Jurkat, Clone E6-1 (cell line): ENCODE measurements around the gene ZNF783.
"Not testable (repeated sequence)": the region's sequence is repeated elsewhere in the genome, so short reads cannot be mapped to it uniquely, and the experiment has no call there.

ENCODE experiments used
- DNase-seq: peaks from one replicate; pipeline ENCODE4 v3.0.0-alpha.2; 2011; ENCODE audit warnings: low read depth, low spot score
- H3K4me3 ChIP-seq: 2 replicates; pipeline ENCODE4 v1.5.1; 2011; ENCODE audit warnings: mild to moderate bottlenecking, low read length, control low read depth, moderate library complexity

Gene ZNF783

DNA sequence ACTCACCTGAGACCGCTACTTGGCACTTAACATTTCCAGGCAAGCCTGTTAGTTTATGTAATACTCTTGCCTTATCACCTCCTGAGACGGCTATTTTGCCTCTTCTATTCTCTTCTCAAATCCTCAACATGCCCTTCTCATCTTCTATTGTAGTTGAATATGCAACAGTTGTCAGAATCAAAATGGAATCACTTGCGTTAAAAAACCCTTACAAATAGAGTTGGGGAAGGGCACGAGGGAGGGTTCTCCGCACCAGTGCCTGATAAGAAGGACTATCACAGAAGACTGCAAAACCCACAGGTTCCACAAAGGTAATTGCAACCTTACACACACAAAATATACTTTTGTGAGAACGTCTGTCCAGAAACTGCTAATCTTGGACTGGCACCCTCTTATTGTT is 57.4 kb downstream of the ZNF783 start:
- no peak for DNase-seq
- H3K4me3 ChIP-seq: no peak overlapping the region

DNA sequence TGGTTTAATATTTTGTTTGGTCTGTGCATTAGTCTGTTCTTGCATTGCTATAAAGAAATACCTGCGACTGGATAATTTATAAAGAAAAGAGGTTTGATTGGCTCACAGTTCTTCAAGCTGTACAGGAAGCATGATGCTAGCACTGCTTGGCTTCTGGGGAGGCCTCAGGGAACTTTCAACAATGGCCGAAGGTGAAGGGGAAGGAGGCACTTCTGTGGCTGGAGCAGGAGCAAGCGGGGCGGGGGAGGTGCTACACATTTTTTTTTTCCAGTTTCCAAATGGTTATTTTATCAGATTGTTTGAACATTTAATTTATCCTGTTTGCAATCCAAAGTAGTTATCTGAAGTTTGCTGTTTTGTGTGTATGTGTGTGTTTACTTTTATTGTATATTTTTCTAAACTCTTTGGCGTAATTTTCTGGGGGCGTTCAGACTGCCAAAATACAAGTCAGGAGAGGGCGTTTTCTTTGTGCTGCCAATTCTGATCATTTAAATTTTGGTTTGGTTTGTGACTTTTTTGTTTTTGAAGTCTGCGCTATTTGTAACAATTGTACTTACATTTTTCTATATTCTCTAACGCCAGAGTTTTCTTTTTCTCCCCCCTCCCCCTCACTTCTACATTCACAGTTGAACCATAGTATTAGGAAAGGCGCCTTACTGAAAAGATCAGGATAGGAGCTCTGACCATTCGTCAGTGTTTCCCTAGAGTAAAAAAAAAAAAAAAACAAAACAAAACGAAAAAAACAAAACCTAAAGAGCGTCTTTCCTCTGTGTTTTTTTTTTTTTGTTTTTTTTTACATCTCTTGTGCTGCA is 58.5 kb downstream of the ZNF783 start:
- H3K4me3 ChIP-seq: no peak overlapping the region
- DNase-seq: no peak

DNA sequence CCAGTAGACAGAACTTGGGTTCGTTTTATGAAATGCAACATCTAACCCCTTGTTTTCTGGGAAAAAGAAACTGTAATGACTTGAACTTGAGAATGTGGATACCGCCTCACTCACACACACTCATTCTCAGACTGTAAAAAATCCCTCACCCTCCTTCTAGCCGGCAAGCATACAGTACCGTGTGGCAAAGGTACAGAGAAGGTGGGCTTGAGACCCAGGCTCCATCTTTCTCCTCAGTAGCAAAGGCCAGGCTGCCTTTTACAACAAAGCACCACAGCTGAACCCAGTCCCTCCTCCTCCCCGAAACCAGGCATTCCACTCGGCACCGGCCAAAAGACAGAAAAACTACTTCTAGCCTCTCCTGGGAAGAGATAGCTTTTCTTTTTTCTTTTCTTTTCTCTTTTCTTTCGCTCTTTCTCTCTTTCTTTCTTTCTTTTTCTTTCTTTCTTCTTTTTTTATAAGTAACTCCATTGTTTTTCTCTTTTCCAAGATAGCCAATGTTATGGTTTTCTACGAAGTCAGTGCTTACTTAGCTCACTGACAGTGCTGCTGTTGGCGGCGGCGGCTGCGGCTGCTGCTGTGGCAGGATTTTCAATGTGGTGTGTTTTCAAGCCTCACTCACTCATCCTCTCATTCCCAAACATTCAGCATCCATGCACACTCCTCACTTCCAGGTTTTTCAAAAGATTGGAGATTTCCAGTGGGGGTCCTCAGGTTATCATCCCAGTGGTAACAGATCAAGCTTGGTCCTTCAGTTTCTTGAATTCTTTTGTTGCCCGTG is 59.3 kb downstream of the ZNF783 start:
- not testable (repeated sequence) for H3K4me3 ChIP-seq

GRCh38 chr7:149321978-149322541 is 60.1 kb downstream of the ZNF783 start:
- DNase-seq: no peak
- H3K4me3 ChIP-seq: no peak overlapping the region

More for the DNA sequence above, 59.3 kb downstream of the ZNF783 start:
- not testable (repeated sequence) for DNase-seq

DNA sequence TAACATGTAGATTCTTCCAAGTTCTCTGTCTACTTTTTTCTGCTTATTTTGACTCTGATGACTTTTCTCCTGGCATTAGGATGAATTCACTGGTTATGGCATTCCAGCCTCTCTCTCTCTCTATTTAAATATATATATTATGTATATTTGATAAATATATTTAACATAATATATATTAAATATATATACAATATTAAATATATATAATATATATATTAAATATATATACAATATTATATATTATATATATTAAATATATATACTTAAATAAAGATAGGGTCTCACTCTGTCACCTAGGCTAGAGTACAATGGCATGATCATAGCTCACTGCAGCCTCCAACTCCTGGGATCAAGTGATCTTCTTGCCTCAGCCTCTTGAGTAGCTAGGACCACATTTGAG is 60.7 kb downstream of the ZNF783 start:
- no peak overlapping the region for H3K4me3 ChIP-seq
- DNase-seq: no peak

DNA sequence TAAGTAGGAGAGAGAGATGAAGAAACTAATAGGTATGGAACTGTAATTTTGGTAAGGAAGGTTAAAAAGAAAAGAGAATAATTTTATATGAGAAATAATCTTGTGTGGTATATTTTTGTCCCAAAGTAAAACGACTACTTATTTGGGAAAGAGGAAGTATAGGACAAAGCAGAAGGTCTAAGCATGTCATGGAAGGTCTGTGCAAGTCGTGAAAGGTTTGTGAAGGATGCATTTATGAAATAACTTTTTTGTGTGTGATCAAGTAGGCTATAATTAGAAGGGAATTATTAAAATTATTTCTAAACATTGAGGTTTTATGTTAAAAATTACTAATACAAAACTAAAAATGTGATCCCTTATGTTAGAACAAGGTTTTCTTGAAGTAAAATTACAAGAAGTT is 63.3 kb downstream of the ZNF783 start:
- DNase-seq: no peak
- no peak overlapping the region for H3K4me3 ChIP-seq

DNA sequence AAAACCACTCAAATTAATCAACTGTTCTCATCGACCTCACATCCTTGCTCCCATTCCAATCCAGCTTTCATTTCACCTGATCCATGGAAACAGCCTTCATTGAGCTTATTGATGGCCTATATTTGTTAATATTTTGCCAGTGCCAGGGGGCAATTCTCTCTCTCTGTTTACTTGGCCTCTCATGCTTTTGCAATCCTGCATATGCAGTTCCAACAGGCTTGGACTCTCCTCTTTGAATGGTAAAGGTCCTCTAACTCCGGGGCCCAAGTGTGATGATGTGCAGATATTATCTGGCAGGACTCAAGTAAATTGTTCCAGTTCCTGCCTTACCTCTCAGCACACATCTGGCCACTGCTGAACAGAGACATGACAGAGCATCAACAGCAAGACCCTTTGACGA is 67.3 kb downstream of the ZNF783 start:
- no peak for DNase-seq
- H3K4me3 ChIP-seq: no peak overlapping the region

- H3K4me3 ChIP-seq: no peak overlapping the region
- DNase-seq: no peak
Observed at GRCh38 chr7:149329766-149330334, 67.9 kb downstream of the ZNF783 start.

DNA sequence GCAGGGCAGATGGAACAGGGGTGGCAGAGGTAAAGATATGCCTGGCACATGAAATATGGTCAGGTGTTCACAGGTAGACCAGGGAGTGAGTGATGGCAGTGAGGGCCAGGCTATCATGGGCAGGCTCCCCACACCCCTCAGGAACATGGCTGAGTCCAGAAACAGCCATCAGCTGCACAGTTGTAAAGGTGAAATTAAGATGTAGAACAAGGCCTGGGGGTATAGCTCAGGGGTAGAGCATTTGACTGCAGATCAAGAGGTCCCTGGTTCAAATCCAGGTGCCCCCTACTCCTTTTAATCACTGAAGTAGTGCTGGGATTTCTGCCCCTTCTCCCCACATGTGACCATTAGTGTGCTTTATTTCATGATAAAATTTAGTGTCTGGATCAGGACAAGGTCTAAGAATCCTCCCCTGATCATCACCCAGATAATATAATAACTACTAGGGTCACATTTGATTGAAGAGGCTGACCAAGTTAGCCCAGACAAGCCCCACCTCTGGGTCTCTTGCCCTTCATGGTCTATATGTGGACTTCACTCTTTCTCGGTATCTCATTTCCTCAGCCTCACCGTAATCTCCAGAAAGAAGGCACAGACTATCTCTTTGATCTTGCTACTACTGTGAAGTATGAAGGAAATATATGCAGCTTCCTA is 69.0 kb downstream of the ZNF783 start:
- H3K4me3 ChIP-seq: no peak overlapping the region
- no peak for DNase-seq

DNA sequence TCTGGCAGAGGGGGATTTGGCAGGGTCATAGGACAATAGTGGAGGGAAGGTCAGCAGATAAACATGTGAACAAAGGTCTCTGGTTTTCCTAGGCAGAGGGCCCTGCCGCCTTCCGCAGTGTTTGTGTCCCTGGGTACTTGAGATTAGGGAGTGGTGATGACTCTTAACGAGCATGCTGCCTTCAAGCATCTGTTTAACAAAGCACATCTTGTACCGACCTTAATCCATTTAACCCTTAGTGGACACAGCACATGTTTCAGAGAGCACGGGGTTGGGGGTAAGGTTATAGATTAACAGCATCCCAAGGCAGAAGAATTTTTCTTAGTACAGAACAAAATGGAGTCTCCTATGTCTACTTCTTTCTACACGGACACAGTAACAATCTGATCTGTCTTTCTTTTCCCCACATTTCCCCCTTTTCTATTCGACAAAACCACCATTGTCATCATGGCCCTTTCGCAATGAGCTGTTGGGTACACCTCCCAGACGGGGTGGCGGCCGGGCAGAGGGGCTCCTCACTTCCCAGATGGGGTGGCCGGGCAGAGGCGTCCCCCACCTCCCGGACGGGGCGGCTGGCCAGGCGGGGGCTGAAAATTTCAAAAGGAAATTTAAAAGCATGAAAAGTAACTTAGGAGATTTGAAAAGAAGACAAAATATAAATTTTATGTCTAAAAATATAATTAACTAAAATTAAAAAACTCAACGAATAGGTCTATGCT is 70.8 kb downstream of the ZNF783 start:
- DNase-seq: not testable (repeated sequence)

DNA sequence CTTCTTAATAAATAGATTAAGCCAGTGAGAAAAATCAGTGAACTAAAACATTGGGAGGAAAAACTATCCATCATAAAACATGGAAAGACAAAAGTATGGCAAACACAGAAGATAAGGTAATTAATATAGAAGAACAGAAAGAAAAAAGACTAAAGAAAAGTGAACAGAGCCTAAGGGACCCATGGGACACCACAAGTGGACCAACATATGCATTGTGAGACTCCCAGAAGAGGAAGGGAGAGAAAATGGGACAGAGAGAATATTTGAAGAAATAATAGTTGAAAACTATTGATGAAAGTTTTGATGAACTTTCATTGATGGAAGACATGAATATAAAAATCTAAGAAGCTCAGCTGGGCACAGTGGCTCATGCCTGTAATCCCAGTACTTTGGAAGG is 71.3 kb downstream of the ZNF783 start:
- DNase-seq: no peak
- no peak overlapping the region for H3K4me3 ChIP-seq

More for the DNA sequence above, 70.8 kb downstream of the ZNF783 start:
- H3K4me3 ChIP-seq: not testable (repeated sequence)

- no peak overlapping the region for H3K4me3 ChIP-seq
- DNase-seq: no peak
Observed at GRCh38 chr7:149334219-149334618, 72.2 kb downstream of the ZNF783 start.
